Suprapubic skin (tissue), 4 donors: Measurements from ENCODE around the gene FAM117B. TPM values are rescaled to one million over a fixed set of nuclear protein-coding genes. Genes with fewer than 3 reads are reported as not detected.
"Not testable (repeated sequence)": the region's sequence is repeated elsewhere in the genome, so short reads cannot be mapped to it uniquely, and the experiment has no call there.

Experiments
- DNase-seq, 2 donors: peaks; one replicate each; pipeline ENCODE4 v3.0.0-alpha.2; 2019; ENCODE audit warnings: low spot score in 2 of 2
- H3K27ac ChIP-seq: fragments of 200-600 bp; sonication (generic); one replicate; pipeline ENCODE4 v1.5.1; 2019
- H3K27me3 ChIP-seq: fragments of 200-600 bp; sonication (generic); one replicate; pipeline ENCODE4 v1.5.1; 2019
- H3K36me3 ChIP-seq: fragments of 200-600 bp; sonication (generic); one replicate; pipeline ENCODE4 v1.5.1; 2019
- H3K4me1 ChIP-seq: fragments of 200-600 bp; sonication (generic); one replicate; pipeline ENCODE4 v1.5.1; 2019
- H3K4me3 ChIP-seq: fragments of 200-600 bp; sonication (generic); one replicate; pipeline ENCODE4 v1.5.1; 2019; ENCODE audit warnings: mild to moderate bottlenecking
- H3K9me3 ChIP-seq: fragments of 200-600 bp; sonication (generic); one replicate; pipeline ENCODE4 v1.5.1; 2019
- CTCF ChIP-seq, 2 donors: fragments of 200-600 bp in 1 of 2; fragments of 450-650 bp in 1 of 2; sonication (generic) in 1 of 2; IDR thresholded peaks; one replicate each; pipeline ENCODE4 v1.5.1; 2016 to 2019; ENCODE audit warnings: antibody characterized with exemption in 2 of 2, mild to moderate bottlenecking in 1 of 2, moderate library complexity in 1 of 2
- EP300 ChIP-seq: sonication (generic); formaldehyde crosslinking; IDR thresholded peaks from one replicate; pipeline ENCODE4 v1.6.1; 2017; ENCODE audit warnings: antibody characterized with exemption
- POLR2A ChIP-seq, 2 donors: fragments of 450-650 bp; IDR thresholded peaks; one replicate each; pipeline ENCODE4 v1.6.1; 2017; ENCODE audit warnings: antibody characterized with exemption in 2 of 2, mild to moderate bottlenecking in 2 of 2, moderate library complexity in 2 of 2
- POLR2AphosphoS5 ChIP-seq, 3 donors: sonication (generic); formaldehyde crosslinking; IDR thresholded peaks; one replicate each; pipeline ENCODE4 v1.6.1; 2017; ENCODE audit warnings: antibody characterized with exemption in 3 of 3
- whole genome bisulfite sequencing: methylation state at CpG from one replicate; pipeline ENCODE4 v1.1.5; 2018; 5-methylcytosine and 5-hydroxymethylcytosine counted together
- total RNA-seq, 4 donors: library from RNA; depleted of rRNA; stranded (reverse); fragments of >200 nt; gene quantifications; one replicate each; pipeline ENCODE4 v1.1.0, GENCODE V29; 2016

Gene FAM117B
- total RNA-seq, 4 donors from 2014 or later = 11.2 to 40.0 (median 17.7) TPM

- no peak for TF ChIP-seq EP300
- no peak for TF ChIP-seq POLR2A (IDR thresholded peaks at IDR 0.05)
- TF ChIP-seq POLR2AphosphoS5 (IDR thresholded peaks at IDR 0.05) = no peak
- no peak for TF ChIP-seq CTCF (IDR thresholded peaks at IDR 0.05)
- Histone ChIP-seq H3K27me3 (no peaks in the 10 kb centered on the region), H3K4me3 (no peak overlapping the region), H3K27ac (no peak overlapping the region), H3K9me3 (no peaks in the 10 kb centered on the region), H3K36me3 (peaks cover 19% of the 10 kb centered on the region), H3K4me1 (no peaks in the 10 kb centered on the region)
- 60% methylated on average over 3 of the region's 3 CpGs for WGBS
- DNase-seq = no peak
Measured at GRCh38 chr2:202782940-202783558, 148.3 kb downstream of the FAM117B start.

GRCh38 chr2:202786842-202787241 lies 152.1 kb downstream of the FAM117B start:
- DNase-seq = no peak
- 89% methylated on average over 2 of the region's 2 CpGs for WGBS
- no peak overlapping the region for H3K27ac ChIP-seq

GRCh38 chr2:202790676-202791075 lies 155.9 kb downstream of the FAM117B start:
- 90% methylated on average over 2 of the region's 2 CpGs for WGBS

More at GRCh38 chr2:202786842-202787241, 152.1 kb downstream of the FAM117B start:
- Histone ChIP-seq H3K9me3 (no peaks in the 10 kb centered on the region), H3K4me3 (no peak overlapping the region), H3K4me1 (no peaks in the 10 kb centered on the region), H3K36me3 (peaks cover 24% of the 10 kb centered on the region), H3K27me3 (no peaks in the 10 kb centered on the region)
- TF ChIP-seq POLR2A (IDR thresholded peaks at IDR 0.05) = no peak
- no peak for TF ChIP-seq CTCF (IDR thresholded peaks at IDR 0.05)
- TF ChIP-seq POLR2AphosphoS5 (IDR thresholded peaks at IDR 0.05) = no peak
- TF ChIP-seq EP300 = no peak

GRCh38 chr2:202797944-202798343 lies 163.2 kb downstream of the FAM117B start:
- Histone ChIP-seq H3K9me3 (no peaks in the 10 kb centered on the region), H3K4me3 (no peak overlapping the region), H3K36me3 (no peaks in the 10 kb centered on the region), H3K27me3 (no peaks in the 10 kb centered on the region), H3K4me1 (no peaks in the 10 kb centered on the region), H3K27ac (no peak overlapping the region)
- TF ChIP-seq POLR2AphosphoS5 (IDR thresholded peaks at IDR 0.05) (no peak), EP300 (no peak), CTCF (IDR thresholded peaks at IDR 0.05) (no peak), POLR2A (IDR thresholded peaks at IDR 0.05) (no peak)
- no peak for DNase-seq

More at GRCh38 chr2:202790676-202791075, 155.9 kb downstream of the FAM117B start:
- no peaks in the 10 kb centered on the region for H3K4me1 ChIP-seq
- DNase-seq = no peak
- no peak overlapping the region for H3K4me3 ChIP-seq
- H3K36me3 ChIP-seq = peaks cover 11% of the 10 kb centered on the region
- H3K27ac ChIP-seq = no peak overlapping the region
- H3K9me3 ChIP-seq = no peaks in the 10 kb centered on the region
- H3K27me3 ChIP-seq = no peaks in the 10 kb centered on the region
- TF ChIP-seq POLR2A (IDR thresholded peaks at IDR 0.05) = no peak
- TF ChIP-seq EP300 = no peak
- TF ChIP-seq POLR2AphosphoS5 (IDR thresholded peaks at IDR 0.05) = no peak
- TF ChIP-seq CTCF (IDR thresholded peaks at IDR 0.05) = no peak

- not testable (repeated sequence) for DNase-seq, H3K27me3 ChIP-seq, H3K27ac ChIP-seq, H3K36me3 ChIP-seq, H3K4me1 ChIP-seq, H3K9me3 ChIP-seq, H3K4me3 ChIP-seq
- 80% methylated on average over 9 of the region's 9 CpGs for WGBS
Measured at GRCh38 chr2:202805911-202806310, 171.1 kb downstream of the FAM117B start.

GRCh38 chr2:202807431-202808138 lies 172.8 kb downstream of the FAM117B start:
- peak; percentile 81 to 89 for DNase-seq
- 75% methylated on average over 1 of the region's 1 CpG for WGBS
- H3K27ac ChIP-seq, H3K4me3 ChIP-seq, H3K36me3 ChIP-seq, H3K4me1 ChIP-seq, H3K27me3 ChIP-seq, H3K9me3 ChIP-seq: not testable (repeated sequence)
